Astrocyte (in vitro differentiated cells and primary cell): ENCODE results near the gene SLC25A15. TPM values are rescaled to one million over a fixed set of nuclear protein-coding genes. Genes with fewer than 3 reads are reported as not detected.

Experiments used
- DNase-seq: peaks from one replicate; pipeline ENCODE4 v3.0.0-alpha.2; 2010; ENCODE audit warnings: low read depth
- FAIRE-seq: peaks from 2 replicates; lab custom pipeline; 2011; peaks lifted over from hg19 to GRCh38; lab: Jason Lieb, UNC
- H2AFZ ChIP-seq: 2 replicates; pipeline ENCODE4 v1.6.0; 2012; ENCODE audit warnings: low read depth, low read length, inconsistent platforms
- H3K27ac ChIP-seq: 2 replicates; pipeline ENCODE4 v1.5.1; 2011; ENCODE audit warnings: low read depth, low read length, inconsistent platforms
- H3K27me3 ChIP-seq: 2 replicates; pipeline ENCODE4 v1.6.0; 2011; ENCODE audit warnings: low read length, inconsistent platforms; ENCODE audit not compliant: insufficient read depth
- H3K36me3 ChIP-seq: 2 replicates; pipeline ENCODE4 v1.5.1; 2011; ENCODE audit warnings: low read length, inconsistent platforms; ENCODE audit not compliant: insufficient read depth
- H3K4me1 ChIP-seq: 2 replicates; pipeline ENCODE4 v1.5.1; 2011; ENCODE audit warnings: low read length, inconsistent platforms; ENCODE audit not compliant: insufficient read depth
- H3K4me2 ChIP-seq: 2 replicates; pipeline ENCODE4 v1.6.0; 2012; ENCODE audit warnings: low read length, inconsistent platforms
- H3K4me3 ChIP-seq: 2 replicates; pipeline ENCODE4 v1.5.1; 2011; ENCODE audit warnings: low read depth, mild to moderate bottlenecking, low read length, inconsistent platforms; ENCODE audit not compliant: insufficient read depth
- H3K79me2 ChIP-seq: 2 replicates; pipeline ENCODE4 v1.6.0; 2012; ENCODE audit warnings: mild to moderate bottlenecking, low read length, inconsistent platforms; ENCODE audit not compliant: insufficient read depth
- H3K9ac ChIP-seq: 2 replicates; pipeline ENCODE4 v1.6.0; 2012; ENCODE audit warnings: mild to moderate bottlenecking, low read length, inconsistent platforms
- H3K9me3 ChIP-seq: 2 replicates; pipeline ENCODE4 v1.5.1; 2012; ENCODE audit warnings: low read depth, mild to moderate bottlenecking, low read length, inconsistent platforms; ENCODE audit not compliant: insufficient read depth
- H4K20me1 ChIP-seq: 2 replicates; pipeline ENCODE4 v1.6.0; 2012; ENCODE audit warnings: low read length, inconsistent platforms; ENCODE audit not compliant: insufficient read depth
- H3K27ac Mint-ChIP-seq: one replicate; pipeline ENCODE4 v1.8.0; 2021; ENCODE audit warnings: mild to moderate bottlenecking, mixed read lengths; ENCODE audit not compliant: unreplicated experiment
- H3K27me3 Mint-ChIP-seq: one replicate; pipeline ENCODE4 v1.8.0; 2021; ENCODE audit warnings: low read depth, mixed read lengths; ENCODE audit not compliant: unreplicated experiment
- H3K36me3 Mint-ChIP-seq: one replicate; pipeline ENCODE4 v1.8.0; 2021; ENCODE audit warnings: low read depth, mixed read lengths; ENCODE audit not compliant: unreplicated experiment
- H3K4me1 Mint-ChIP-seq: one replicate; pipeline ENCODE4 v1.8.0; 2021; ENCODE audit warnings: low read depth, mixed read lengths; ENCODE audit not compliant: unreplicated experiment
- H3K4me3 Mint-ChIP-seq: one replicate; pipeline ENCODE4 v1.8.0; 2021; ENCODE audit warnings: mild to moderate bottlenecking, moderate library complexity, mixed read lengths; ENCODE audit not compliant: unreplicated experiment
- H3K9me3 Mint-ChIP-seq: one replicate; pipeline ENCODE4 v1.8.0; 2021; ENCODE audit warnings: mild to moderate bottlenecking, mixed read lengths; ENCODE audit not compliant: unreplicated experiment
- EZH2 ChIP-seq: IDR thresholded peaks from 2 replicates; pipeline ENCODE4 v1.6.1; 2012; ENCODE audit warnings: mild to moderate bottlenecking, low read length, inconsistent platforms; ENCODE audit not compliant: insufficient read depth
- total RNA-seq: library from RNA; stranded (reverse); gene quantifications from 2 replicates; pipeline ENCODE4 v1.2.1, GENCODE V29; 2021
- TF ChIP-seq, protein P1 (sequence below): IDR thresholded peaks from 2 replicates; pipeline ENCODE4 v1.5.1; 2011; ENCODE audit warnings: low read depth, mild to moderate bottlenecking, inconsistent platforms, low read length, moderate library complexity; ENCODE audit not compliant: insufficient read depth

Gene SLC25A15
- total RNA-seq, 1 donor from 2014 or later, result 11.7 TPM

DNA sequence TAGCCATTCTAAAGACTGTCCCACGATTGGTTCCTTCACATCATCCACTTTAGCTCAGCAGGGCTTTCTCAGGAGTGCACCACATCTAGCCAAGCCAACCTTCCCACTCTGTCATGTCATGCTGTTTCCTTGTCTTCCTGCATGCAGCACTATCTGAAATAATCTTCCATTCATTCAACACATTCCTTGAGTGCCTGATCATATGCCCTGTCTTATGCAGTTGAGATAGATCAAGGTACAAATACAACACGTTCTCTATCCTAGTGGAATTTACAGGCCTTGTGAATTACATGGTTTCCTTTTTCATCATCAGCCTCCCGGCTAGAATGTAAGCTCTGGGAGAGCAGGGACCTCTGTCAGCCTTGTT, 11.6 kb upstream of the SLC25A15 start:
- H3K27ac Mint-ChIP-seq, result no peak overlapping the region
- H3K4me3 Mint-ChIP-seq, result no peak overlapping the region
- Histone ChIP-seq H3K4me3 (no peak overlapping the region), H4K20me1 (no peaks in the 10 kb centered on the region), H2AFZ (peak overlapping the region; percentile 7), H3K9me3 (no peaks in the 10 kb centered on the region), H3K4me2 (no peak overlapping the region), H3K27me3 (no peaks in the 10 kb centered on the region), H3K36me3 (no peaks in the 10 kb centered on the region), H3K79me2 (no peaks in the 10 kb centered on the region), H3K9ac (no peak overlapping the region), H3K4me1 (peaks cover 8% of the 10 kb centered on the region), H3K27ac (no peak overlapping the region)
- H3K4me1 Mint-ChIP-seq, result peaks cover 7% of the 10 kb centered on the region
- H3K9me3 Mint-ChIP-seq, result no peaks in the 10 kb centered on the region
- DNase-seq, result no peak
- no peaks in the 10 kb centered on the region for H3K27me3 Mint-ChIP-seq
- no peak for FAIRE-seq
- H3K36me3 Mint-ChIP-seq, result no peaks in the 10 kb centered on the region
- TF ChIP-seq, protein P1, sequence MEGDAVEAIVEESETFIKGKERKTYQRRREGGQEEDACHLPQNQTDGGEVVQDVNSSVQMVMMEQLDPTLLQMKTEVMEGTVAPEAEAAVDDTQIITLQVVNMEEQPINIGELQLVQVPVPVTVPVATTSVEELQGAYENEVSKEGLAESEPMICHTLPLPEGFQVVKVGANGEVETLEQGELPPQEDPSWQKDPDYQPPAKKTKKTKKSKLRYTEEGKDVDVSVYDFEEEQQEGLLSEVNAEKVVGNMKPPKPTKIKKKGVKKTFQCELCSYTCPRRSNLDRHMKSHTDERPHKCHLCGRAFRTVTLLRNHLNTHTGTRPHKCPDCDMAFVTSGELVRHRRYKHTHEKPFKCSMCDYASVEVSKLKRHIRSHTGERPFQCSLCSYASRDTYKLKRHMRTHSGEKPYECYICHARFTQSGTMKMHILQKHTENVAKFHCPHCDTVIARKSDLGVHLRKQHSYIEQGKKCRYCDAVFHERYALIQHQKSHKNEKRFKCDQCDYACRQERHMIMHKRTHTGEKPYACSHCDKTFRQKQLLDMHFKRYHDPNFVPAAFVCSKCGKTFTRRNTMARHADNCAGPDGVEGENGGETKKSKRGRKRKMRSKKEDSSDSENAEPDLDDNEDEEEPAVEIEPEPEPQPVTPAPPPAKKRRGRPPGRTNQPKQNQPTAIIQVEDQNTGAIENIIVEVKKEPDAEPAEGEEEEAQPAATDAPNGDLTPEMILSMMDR, result no peak
- no peak for TF ChIP-seq EZH2

- peaks cover 7% of the 10 kb centered on the region for H3K4me1 Mint-ChIP-seq
- DNase-seq (no peak), FAIRE-seq (no peak)
- TF ChIP-seq, protein P1, result no peak
- TF ChIP-seq EZH2, result no peak
- no peaks in the 10 kb centered on the region for H3K36me3 Mint-ChIP-seq
- H3K4me3 Mint-ChIP-seq, result no peak overlapping the region
- Histone ChIP-seq H3K9me3 (no peaks in the 10 kb centered on the region), H4K20me1 (no peaks in the 10 kb centered on the region), H3K9ac (no peak overlapping the region), H3K4me3 (no peak overlapping the region), H3K36me3 (no peaks in the 10 kb centered on the region), H3K4me1 (peaks cover 8% of the 10 kb centered on the region), H3K79me2 (no peaks in the 10 kb centered on the region), H2AFZ (no peak overlapping the region), H3K27ac (no peak overlapping the region), H3K27me3 (no peaks in the 10 kb centered on the region), H3K4me2 (no peak overlapping the region)
- no peak overlapping the region for H3K27ac Mint-ChIP-seq
- no peaks in the 10 kb centered on the region for H3K9me3 Mint-ChIP-seq
- no peaks in the 10 kb centered on the region for H3K27me3 Mint-ChIP-seq
These were observed 10.4 kb upstream of the SLC25A15 start for GRCh38 chr13:40779049-40779448.

GRCh38 chr13:40779796-40780285, 9.6 kb upstream of the SLC25A15 start:
- TF ChIP-seq, protein P1, result no peak
- TF ChIP-seq EZH2, result no peak
- H3K36me3 ChIP-seq, result no peaks in the 10 kb centered on the region
- H3K36me3 Mint-ChIP-seq, result no peaks in the 10 kb centered on the region
- no peaks in the 10 kb centered on the region for H3K9me3 ChIP-seq
- no peak overlapping the region for H3K9ac ChIP-seq
- H3K27me3 ChIP-seq, result no peaks in the 10 kb centered on the region
- no peak for DNase-seq
- H3K4me3 ChIP-seq, result no peak overlapping the region
- peaks cover 8% of the 10 kb centered on the region for H3K4me1 ChIP-seq
- H3K27me3 Mint-ChIP-seq, result no peaks in the 10 kb centered on the region
- no peak overlapping the region for H3K27ac Mint-ChIP-seq
- H3K9me3 Mint-ChIP-seq, result no peaks in the 10 kb centered on the region
- no peak overlapping the region for H3K4me3 Mint-ChIP-seq
- H3K79me2 ChIP-seq, result no peaks in the 10 kb centered on the region
- no peak for FAIRE-seq
- no peak overlapping the region for H2AFZ ChIP-seq
- peaks cover 7% of the 10 kb centered on the region for H3K4me1 Mint-ChIP-seq
- no peaks in the 10 kb centered on the region for H4K20me1 ChIP-seq
- H3K27ac ChIP-seq, result no peak overlapping the region
- no peak overlapping the region for H3K4me2 ChIP-seq
